ENCODE measurements around the gene TFIP11.

The TFIP11 gene

GRCh38 chr22:26483043-26483438 lies 29.2 kb downstream of the TFIP11 start:
- peaks cover 30% of the 10 kb centered on the region; the same call in 1 of the 2 replicates for H3K36me3 ChIP-seq (ENCODE audit: insufficient read depth, low read length)

DNA sequence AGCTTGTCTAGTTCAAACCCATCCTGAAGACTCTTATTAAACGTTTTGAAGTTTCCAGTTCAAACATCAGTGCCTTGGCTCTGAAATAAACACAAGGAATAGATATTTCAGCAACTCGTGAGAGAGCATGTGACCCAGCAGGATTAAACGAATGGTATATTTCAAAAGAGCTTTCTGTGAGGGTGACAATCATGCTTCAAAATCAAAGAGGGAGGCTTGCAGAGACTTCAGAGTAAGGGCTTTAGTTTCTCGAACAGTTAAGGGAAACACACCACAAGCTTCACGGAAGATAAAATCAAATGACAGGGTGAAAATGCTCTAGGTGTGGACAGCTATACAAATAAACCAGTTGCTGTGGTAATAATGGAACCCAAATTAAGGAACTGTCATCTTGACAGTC lies 30.1 kb downstream of the TFIP11 start:
- Histone ChIP-seq H3K4me1 (ENCODE audit: insufficient read depth, low read length, severe bottlenecking) (peaks cover 86% of the 10 kb centered on the region), H3K27me3 (ENCODE audit: insufficient read depth, low read length) (no peaks in the 10 kb centered on the region), H3K79me2 (ENCODE audit: insufficient read depth, low read length) (peaks cover 60% of the 10 kb centered on the region), H2AFZ (ENCODE audit: low read length) (no peak overlapping the region), H3K4me3 (ENCODE audit: low read depth, low read length, poor library complexity, severe bottlenecking) (peak overlapping the region; percentile 88), H3K4me2 (ENCODE audit: low read length) (peak overlapping the region; percentile 86), H3K9me3 (ENCODE audit: low read length) (no peaks in the 10 kb centered on the region), H3K27ac (ENCODE audit: low read depth, low read length, poor library complexity, severe bottlenecking) (peak overlapping the region; percentile 94), H3K36me3 (ENCODE audit: insufficient read depth, low read length) (peaks cover 30% of the 10 kb centered on the region; the same call in 1 of the 2 replicates), H3F3A (ENCODE audit: insufficient read depth, low read length) (peaks cover 8% of the 10 kb centered on the region; the same call in 1 of the 2 replicates), H3K9ac (ENCODE audit: low read length) (peak overlapping the region; percentile 90), H3K9me2 (ENCODE audit: low read depth, low read length) (no peaks in the 10 kb centered on the region), H4K20me1 (ENCODE audit: insufficient read depth, low read length) (no peaks in the 10 kb centered on the region)
- no peak for TF ChIP-seq EZH2 (IDR thresholded peaks at IDR 0.05; ENCODE audit: borderline replicate concordance, low read length)
- TF ChIP-seq, protein P1, sequence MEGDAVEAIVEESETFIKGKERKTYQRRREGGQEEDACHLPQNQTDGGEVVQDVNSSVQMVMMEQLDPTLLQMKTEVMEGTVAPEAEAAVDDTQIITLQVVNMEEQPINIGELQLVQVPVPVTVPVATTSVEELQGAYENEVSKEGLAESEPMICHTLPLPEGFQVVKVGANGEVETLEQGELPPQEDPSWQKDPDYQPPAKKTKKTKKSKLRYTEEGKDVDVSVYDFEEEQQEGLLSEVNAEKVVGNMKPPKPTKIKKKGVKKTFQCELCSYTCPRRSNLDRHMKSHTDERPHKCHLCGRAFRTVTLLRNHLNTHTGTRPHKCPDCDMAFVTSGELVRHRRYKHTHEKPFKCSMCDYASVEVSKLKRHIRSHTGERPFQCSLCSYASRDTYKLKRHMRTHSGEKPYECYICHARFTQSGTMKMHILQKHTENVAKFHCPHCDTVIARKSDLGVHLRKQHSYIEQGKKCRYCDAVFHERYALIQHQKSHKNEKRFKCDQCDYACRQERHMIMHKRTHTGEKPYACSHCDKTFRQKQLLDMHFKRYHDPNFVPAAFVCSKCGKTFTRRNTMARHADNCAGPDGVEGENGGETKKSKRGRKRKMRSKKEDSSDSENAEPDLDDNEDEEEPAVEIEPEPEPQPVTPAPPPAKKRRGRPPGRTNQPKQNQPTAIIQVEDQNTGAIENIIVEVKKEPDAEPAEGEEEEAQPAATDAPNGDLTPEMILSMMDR (IDR thresholded peaks at IDR 0.05; ENCODE audit: low read length): no peak

More at GRCh38 chr22:26483043-26483438, 29.2 kb downstream of the TFIP11 start:
- H3K9me2 ChIP-seq (ENCODE audit: low read depth, low read length): no peaks in the 10 kb centered on the region
- H3K4me1 ChIP-seq (ENCODE audit: insufficient read depth, low read length, severe bottlenecking): peaks cover 86% of the 10 kb centered on the region
- H3K4me3 ChIP-seq (ENCODE audit: low read depth, low read length, poor library complexity, severe bottlenecking): peak overlapping the region; percentile 88
- no peaks in the 10 kb centered on the region for H3K27me3 ChIP-seq (ENCODE audit: insufficient read depth, low read length)
- no peaks in the 10 kb centered on the region for H4K20me1 ChIP-seq (ENCODE audit: insufficient read depth, low read length)
- peaks cover 60% of the 10 kb centered on the region for H3K79me2 ChIP-seq (ENCODE audit: insufficient read depth, low read length)
- H3K27ac ChIP-seq (ENCODE audit: low read depth, low read length, poor library complexity, severe bottlenecking): peak overlapping the region; percentile 94
- peak overlapping the region; percentile 90 for H3K9ac ChIP-seq (ENCODE audit: low read length)
- H3K9me3 ChIP-seq (ENCODE audit: low read length): no peaks in the 10 kb centered on the region
- peak overlapping the region; percentile 86 for H3K4me2 ChIP-seq (ENCODE audit: low read length)
- no peak for TF ChIP-seq EZH2 (IDR thresholded peaks at IDR 0.05; ENCODE audit: borderline replicate concordance, low read length)
- TF ChIP-seq, protein P1 (IDR thresholded peaks at IDR 0.05; ENCODE audit: low read length): no peak
- H2AFZ ChIP-seq (ENCODE audit: low read length): no peak overlapping the region
- peaks cover 8% of the 10 kb centered on the region; the same call in 1 of the 2 replicates for H3F3A ChIP-seq (ENCODE audit: insufficient read depth, low read length)

DNA sequence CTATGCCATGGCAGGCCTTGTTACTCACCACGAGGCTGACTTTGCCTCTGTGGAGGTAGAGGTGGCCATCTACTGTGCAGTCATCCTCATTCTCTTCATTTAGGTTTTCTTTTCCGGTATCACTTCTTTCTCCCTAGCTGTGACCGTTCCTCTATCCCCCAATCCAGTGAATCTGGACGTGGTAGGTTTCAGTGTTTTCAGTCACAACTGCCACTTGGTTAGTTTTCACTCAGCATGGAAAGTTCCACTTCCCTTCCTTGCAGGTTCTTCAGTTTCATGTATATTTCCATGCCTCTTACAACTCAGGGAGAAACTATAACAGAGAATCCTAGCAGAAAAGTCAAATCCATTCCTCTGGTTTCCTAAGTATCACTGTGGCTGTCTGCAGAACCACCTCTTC lies 30.6 kb downstream of the TFIP11 start:
- peaks cover 59% of the 10 kb centered on the region for H3K79me2 ChIP-seq (ENCODE audit: insufficient read depth, low read length)
- no peaks in the 10 kb centered on the region for H3K27me3 ChIP-seq (ENCODE audit: insufficient read depth, low read length)
- H3K36me3 ChIP-seq (ENCODE audit: insufficient read depth, low read length): peaks cover 34% of the 10 kb centered on the region; the same call in 1 of the 2 replicates
- H3K4me3 ChIP-seq (ENCODE audit: low read depth, low read length, poor library complexity, severe bottlenecking): peak overlapping the region; percentile 88
- peak overlapping the region; percentile 90 for H3K9ac ChIP-seq (ENCODE audit: low read length)
- H3K27ac ChIP-seq (ENCODE audit: low read depth, low read length, poor library complexity, severe bottlenecking): peak overlapping the region; percentile 94
- H2AFZ ChIP-seq (ENCODE audit: low read length): no peak overlapping the region
- H3K4me1 ChIP-seq (ENCODE audit: insufficient read depth, low read length, severe bottlenecking): peaks cover 82% of the 10 kb centered on the region
- no peaks in the 10 kb centered on the region for H3K9me2 ChIP-seq (ENCODE audit: low read depth, low read length)
- peak overlapping the region; percentile 86 for H3K4me2 ChIP-seq (ENCODE audit: low read length)
- H3K9me3 ChIP-seq (ENCODE audit: low read length): no peaks in the 10 kb centered on the region
- H4K20me1 ChIP-seq (ENCODE audit: insufficient read depth, low read length): no peaks in the 10 kb centered on the region
- TF ChIP-seq EZH2 (IDR thresholded peaks at IDR 0.05; ENCODE audit: borderline replicate concordance, low read length): no peak
- H3F3A ChIP-seq (ENCODE audit: insufficient read depth, low read length): peaks cover 8% of the 10 kb centered on the region; the same call in 1 of the 2 replicates
